ENCODE measurements around the gene FAM117B.
"Not testable (repeated sequence)": the region's sequence is repeated elsewhere in the genome, so short reads cannot be mapped to it uniquely, and the experiment has no call there.

The FAM117B gene

GRCh38 chr2:202639231-202639630 is 4.5 kb downstream of the FAM117B start:
- no peak for DNase-seq

GRCh38 chr2:202642567-202642966 is 7.8 kb downstream of the FAM117B start:
- DNase-seq, result no peak

- no peak for DNase-seq
Observed at GRCh38 chr2:202643012-202643858, 8.5 kb downstream of the FAM117B start.

GRCh38 chr2:202652119-202652518 is 17.4 kb downstream of the FAM117B start:
- DNase-seq, result no peak

GRCh38 chr2:202653890-202654289 is 19.1 kb downstream of the FAM117B start:
- no peak for DNase-seq

GRCh38 chr2:202657876-202658275 is 23.1 kb downstream of the FAM117B start:
- DNase-seq, result no peak

GRCh38 chr2:202660796-202661195 is 26.0 kb downstream of the FAM117B start:
- no peak for DNase-seq

- no peak for DNase-seq
Observed at GRCh38 chr2:202669841-202670240, 35.1 kb downstream of the FAM117B start.

GRCh38 chr2:202671317-202672035 is 36.7 kb downstream of the FAM117B start:
- no peak for DNase-seq

GRCh38 chr2:202675097-202675496 is 40.3 kb downstream of the FAM117B start:
- not testable (repeated sequence) for DNase-seq

- DNase-seq, result no peak
Observed at GRCh38 chr2:202679980-202680379, 45.2 kb downstream of the FAM117B start.

- DNase-seq, result no peak
Observed at GRCh38 chr2:202680512-202680911, 45.7 kb downstream of the FAM117B start.

GRCh38 chr2:202681688-202682205 is 47.0 kb downstream of the FAM117B start:
- peak; percentile 91 for DNase-seq

GRCh38 chr2:202682274-202682673 is 47.5 kb downstream of the FAM117B start:
- no peak for DNase-seq

- no peak for DNase-seq
Observed at GRCh38 chr2:202687276-202687675, 52.5 kb downstream of the FAM117B start.

- no peak for DNase-seq
Observed at GRCh38 chr2:202689459-202689858, 54.7 kb downstream of the FAM117B start.

- DNase-seq, result no peak
Observed at GRCh38 chr2:202689898-202690297, 55.1 kb downstream of the FAM117B start.

- no peak for DNase-seq
Observed at GRCh38 chr2:202690321-202690900, 55.6 kb downstream of the FAM117B start.

GRCh38 chr2:202693503-202693902 is 58.7 kb downstream of the FAM117B start:
- no peak for DNase-seq

- no peak for DNase-seq
Observed at GRCh38 chr2:202695166-202695565, 60.4 kb downstream of the FAM117B start.

- DNase-seq, result no peak
Observed at GRCh38 chr2:202700075-202700901, 65.5 kb downstream of the FAM117B start.

- no peak for DNase-seq
Observed at GRCh38 chr2:202703091-202703490, 68.3 kb downstream of the FAM117B start.

- DNase-seq, result no peak
Observed at GRCh38 chr2:202704248-202704647, 69.5 kb downstream of the FAM117B start.

Data from SHP77 treated with DMSO at 0.1 percent for 48 hours (cell line).